Fibroblast of villous mesenchyme (primary cell): Measurements from ENCODE around the gene TSPAN12. TPM values are rescaled to one million over a fixed set of nuclear protein-coding genes. Genes with fewer than 3 reads are reported as not detected.

Experiments used
- DNase-seq: peaks from one replicate; pipeline ENCODE4 v3.0.0-alpha.2; 2010; ENCODE audit warnings: low read depth
- H3K4me3 ChIP-seq: 2 replicates; pipeline ENCODE4 v1.5.1; 2011; ENCODE audit warnings: low read depth, mild to moderate bottlenecking, low read length
- total RNA-seq: library from RNA; depleted of rRNA; stranded (reverse); fragments of >200 nt; gene quantifications from 2 replicates; pipeline ENCODE4 v1.2.3, GENCODE V29; 2012
- TF ChIP-seq, protein P1 (sequence below): IDR thresholded peaks from 2 replicates; pipeline ENCODE4 v1.5.1; 2012; ENCODE audit warnings: low read depth, mild to moderate bottlenecking, low read length; ENCODE audit not compliant: insufficient read depth

Gene TSPAN12
- total RNA-seq, 1 donor = 4.7 TPM

DNA sequence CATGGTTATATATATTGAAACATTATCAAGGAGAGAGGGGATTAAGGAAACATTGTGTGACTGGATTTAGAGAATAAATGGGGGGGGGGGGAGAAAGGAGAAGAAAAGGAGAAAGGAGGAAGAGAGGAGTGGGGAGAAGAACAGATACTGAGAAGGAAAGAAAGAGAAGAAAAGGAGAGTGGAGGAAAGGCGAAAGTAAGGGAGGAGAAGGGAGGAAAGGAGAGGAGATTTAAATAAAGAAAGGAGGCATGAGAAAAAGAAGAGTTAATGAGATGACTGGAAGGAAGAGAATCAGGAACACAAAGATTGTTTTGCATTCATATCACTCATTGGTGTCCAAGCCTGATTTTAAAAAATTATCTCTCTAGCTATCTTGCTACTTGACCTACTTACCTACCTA, 16.1 kb upstream of the TSPAN12 start:
- no peak for DNase-seq
- no peak overlapping the region for H3K4me3 ChIP-seq
- TF ChIP-seq, protein P1, sequence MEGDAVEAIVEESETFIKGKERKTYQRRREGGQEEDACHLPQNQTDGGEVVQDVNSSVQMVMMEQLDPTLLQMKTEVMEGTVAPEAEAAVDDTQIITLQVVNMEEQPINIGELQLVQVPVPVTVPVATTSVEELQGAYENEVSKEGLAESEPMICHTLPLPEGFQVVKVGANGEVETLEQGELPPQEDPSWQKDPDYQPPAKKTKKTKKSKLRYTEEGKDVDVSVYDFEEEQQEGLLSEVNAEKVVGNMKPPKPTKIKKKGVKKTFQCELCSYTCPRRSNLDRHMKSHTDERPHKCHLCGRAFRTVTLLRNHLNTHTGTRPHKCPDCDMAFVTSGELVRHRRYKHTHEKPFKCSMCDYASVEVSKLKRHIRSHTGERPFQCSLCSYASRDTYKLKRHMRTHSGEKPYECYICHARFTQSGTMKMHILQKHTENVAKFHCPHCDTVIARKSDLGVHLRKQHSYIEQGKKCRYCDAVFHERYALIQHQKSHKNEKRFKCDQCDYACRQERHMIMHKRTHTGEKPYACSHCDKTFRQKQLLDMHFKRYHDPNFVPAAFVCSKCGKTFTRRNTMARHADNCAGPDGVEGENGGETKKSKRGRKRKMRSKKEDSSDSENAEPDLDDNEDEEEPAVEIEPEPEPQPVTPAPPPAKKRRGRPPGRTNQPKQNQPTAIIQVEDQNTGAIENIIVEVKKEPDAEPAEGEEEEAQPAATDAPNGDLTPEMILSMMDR = no peak

DNA sequence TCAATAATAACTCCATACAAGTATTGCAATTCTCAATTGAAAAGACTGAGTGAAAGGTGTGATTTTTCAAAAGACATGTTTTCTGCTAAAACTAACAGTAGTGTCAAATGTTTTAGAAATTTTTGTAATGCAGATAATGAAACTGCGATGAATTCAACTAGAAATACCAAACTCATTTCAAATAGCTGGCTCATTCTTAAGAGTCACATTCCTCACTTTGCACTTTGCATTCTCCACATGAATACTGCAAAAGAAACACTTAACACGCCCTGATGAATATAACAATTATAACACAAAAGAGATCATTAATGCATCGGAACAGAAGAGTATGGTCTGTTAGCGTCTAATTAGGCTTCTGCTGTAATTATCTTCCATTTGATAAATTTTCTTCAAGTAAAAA, 15.5 kb upstream of the TSPAN12 start:
- H3K4me3 ChIP-seq = no peak overlapping the region
- TF ChIP-seq, protein P1 = no peak
- no peak for DNase-seq

DNA sequence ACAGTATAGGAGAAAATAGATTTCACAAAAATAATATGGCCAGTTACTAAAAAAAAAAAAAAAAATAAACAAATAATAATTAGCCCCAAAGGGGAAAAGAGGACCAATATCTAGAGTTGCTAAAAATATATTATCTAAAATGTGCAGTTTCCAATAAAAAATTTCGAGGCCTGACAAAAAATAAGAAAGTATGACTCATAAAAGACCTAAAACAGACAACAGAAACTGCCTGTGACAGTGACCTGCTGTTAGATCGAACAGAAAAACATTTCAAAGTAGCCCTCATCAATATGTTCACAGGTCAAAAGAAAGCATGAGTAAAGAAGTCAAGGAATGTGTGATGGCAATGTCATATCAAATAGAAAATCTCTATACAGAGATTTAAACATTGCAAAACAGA, 11.8 kb upstream of the TSPAN12 start:
- DNase-seq = no peak
- H3K4me3 ChIP-seq = no peak overlapping the region
- TF ChIP-seq, protein P1 = no peak

DNA sequence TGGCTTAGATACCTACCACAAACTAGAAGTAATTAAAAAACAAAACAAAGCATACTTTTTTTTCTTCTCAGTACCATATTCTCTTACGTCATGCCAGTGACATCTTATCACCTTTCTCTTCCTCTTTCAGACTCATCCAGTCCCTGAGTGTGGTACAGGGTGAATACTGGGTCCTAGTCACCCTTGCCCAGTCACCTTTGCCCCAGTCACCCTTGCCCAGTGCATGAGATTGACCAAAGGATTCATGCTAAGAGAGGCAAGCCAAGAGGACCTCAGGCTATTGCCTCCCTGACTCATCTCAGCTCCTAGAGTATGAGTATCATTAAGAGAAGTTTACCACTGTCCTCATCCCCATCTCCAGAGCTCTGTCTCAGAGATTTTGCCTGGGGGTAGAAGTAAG, 10.0 kb upstream of the TSPAN12 start:
- peak; percentile 28 for DNase-seq
- H3K4me3 ChIP-seq = no peak overlapping the region
- TF ChIP-seq, protein P1 = no peak

DNA sequence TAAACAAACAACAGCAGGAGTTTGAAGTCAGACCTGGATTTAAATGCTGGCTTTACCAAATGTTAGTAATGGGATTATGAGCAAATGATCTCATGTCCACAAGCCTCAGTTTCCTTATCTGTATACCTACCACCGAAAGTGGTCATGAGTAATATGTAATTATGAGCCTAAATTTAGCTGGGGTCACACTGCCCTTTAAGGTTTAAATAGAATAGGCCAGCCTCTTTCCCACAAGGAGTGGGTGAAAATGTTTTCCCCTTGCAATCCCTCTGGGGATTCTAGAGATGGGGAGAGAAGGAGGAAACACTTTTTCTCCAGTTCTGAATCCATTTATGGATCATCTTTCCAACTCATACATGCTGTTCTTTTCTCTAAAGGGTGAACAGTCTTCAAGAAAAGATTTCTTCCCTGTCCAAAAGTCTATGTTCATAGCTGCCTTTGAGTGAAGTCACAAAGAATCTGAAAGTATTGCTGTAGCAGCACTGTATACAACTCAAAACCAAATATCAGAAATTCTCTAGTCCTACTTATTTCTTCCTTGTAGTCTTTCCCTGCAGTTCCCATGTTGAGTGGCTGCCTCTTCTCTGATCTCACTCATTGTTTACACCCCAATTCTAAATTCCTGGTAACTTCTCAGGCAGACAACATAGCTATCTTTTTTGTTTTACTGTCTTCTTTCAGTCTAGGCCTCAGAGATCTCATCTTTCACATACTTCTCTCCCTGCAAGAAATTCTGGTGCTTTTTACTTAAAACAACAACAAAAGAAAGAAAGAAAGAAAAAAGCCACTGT, 7.4 kb upstream of the TSPAN12 start:
- TF ChIP-seq, protein P1 = no peak
- H3K4me3 ChIP-seq = no peak overlapping the region

DNA sequence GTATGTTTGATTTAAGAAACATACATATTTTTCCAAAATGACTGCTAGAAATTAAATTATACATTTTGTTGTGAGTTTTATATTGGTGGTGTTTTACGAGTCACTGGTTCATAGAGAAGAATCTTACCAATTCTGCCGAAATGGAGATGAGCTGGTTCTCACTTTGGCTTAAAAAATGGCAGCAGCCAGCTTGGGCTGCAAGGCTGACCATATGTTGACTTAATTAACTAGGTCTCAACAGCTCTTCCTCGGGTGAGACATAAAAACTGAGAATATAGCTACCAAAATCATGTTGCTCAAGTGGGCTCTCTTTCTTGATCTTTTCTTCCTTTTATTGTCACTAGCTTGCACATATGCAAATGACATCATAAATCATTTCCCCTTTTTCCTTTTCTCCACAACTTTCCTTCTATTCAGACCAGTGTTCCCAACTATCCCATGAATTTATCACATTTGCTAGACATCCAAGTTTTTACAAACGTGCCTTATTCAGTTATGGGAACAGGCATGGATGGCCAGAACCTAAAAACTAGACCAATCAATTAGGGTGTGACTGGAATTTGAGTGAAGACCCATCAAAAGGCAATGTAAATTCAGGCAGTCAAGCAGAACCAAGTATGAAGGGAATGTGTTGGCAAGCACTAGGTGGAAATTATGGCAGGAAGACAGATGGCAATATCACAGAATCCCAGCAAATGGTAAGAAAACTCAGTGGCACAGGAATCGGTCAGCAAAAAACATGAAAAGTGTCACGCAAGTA, 6.4 kb upstream of the TSPAN12 start:
- DNase-seq = no peak
- H3K4me3 ChIP-seq = no peak overlapping the region
- TF ChIP-seq, protein P1 = no peak

More for the DNA sequence above, 7.4 kb upstream of the TSPAN12 start:
- peak; percentile 30 for DNase-seq
